Hematopoietic multipotent progenitor cell (in vitro differentiated cells): Measurements from ENCODE around the gene IRF2BP1. TPM values are rescaled to one million over a fixed set of nuclear protein-coding genes. Genes with fewer than 3 reads are reported as not detected.

ENCODE experiments used
- DNase-seq, 3 donors: peaks; one replicate each; pipeline ENCODE4 v3.0.0-alpha.2; 2011 to 2015; ENCODE audit warnings: low read depth in 2 of 3, low spot score in 2 of 3
- total RNA-seq: library from RNA; depleted of rRNA; stranded (reverse); fragments of >200 nt; gene quantifications from one replicate; pipeline ENCODE4 v1.2.3, GENCODE V29; 2012

Gene IRF2BP1
- total RNA-seq, 1 donor: 37.7 TPM

- peak in 2 of 3 donors; percentile 70 to 75 for DNase-seq
These were observed 21.9 kb downstream of the IRF2BP1 start, which contains the start of gene FOXA3 for GRCh38 chr19:45863840-45864628. Gene FOXA3, plus strand, starts transcription at chr19:45864326. Its CDS starts 131 bp downstream, at chr19:45864457.

- DNase-seq: no peak
These were observed 22.6 kb downstream of the IRF2BP1 start for GRCh38 chr19:45863335-45863839.

- peak; percentile 93 to 99 (median 98) for DNase-seq
These were observed 23.2 kb downstream of the IRF2BP1 start, which contains the start of gene SYMPK for GRCh38 chr19:45862564-45863334. Gene SYMPK, minus strand, starts transcription at chr19:45863147. Its CDS starts 8,652 bp downstream, at chr19:45854495.

GRCh38 chr19:45862271-45862563 lies 23.7 kb downstream of the IRF2BP1 start:
- no peak for DNase-seq

GRCh38 chr19:45860359-45861259 lies 25.3 kb downstream of the IRF2BP1 start:
- DNase-seq: no peak

- DNase-seq: no peak
These were observed 31.7 kb downstream of the IRF2BP1 start for GRCh38 chr19:45854167-45854778.

- DNase-seq: no peak
These were observed 33.0 kb downstream of the IRF2BP1 start for GRCh38 chr19:45852983-45853382.

- no peak for DNase-seq
These were observed 33.7 kb downstream of the IRF2BP1 start for GRCh38 chr19:45852145-45852750.

GRCh38 chr19:45848922-45849321 lies 37.0 kb downstream of the IRF2BP1 start:
- no peak for DNase-seq

- DNase-seq: no peak
These were observed 38.3 kb downstream of the IRF2BP1 start for GRCh38 chr19:45847663-45848062.

- DNase-seq: no peak
These were observed 43.7 kb downstream of the IRF2BP1 start for GRCh38 chr19:45842198-45842597.

- DNase-seq: no peak
These were observed 51.0 kb downstream of the IRF2BP1 start for GRCh38 chr19:45834970-45835369.

Other genes with a start within 250 kb of the IRF2BP1 start
- 34.2 TPM for gene EML2, start 246.7 kb downstream of the IRF2BP1 start, total RNA-seq
- under 0.01 TPM for gene GIPR, start 217.9 kb downstream of the IRF2BP1 start, total RNA-seq
- 215 TPM for gene SNRPD2, start 194.2 kb downstream of the IRF2BP1 start, total RNA-seq
- gene QPCTL, start 193.5 kb downstream of the IRF2BP1 start, total RNA-seq: 17.8 TPM
- gene FBXO46, start 155.2 kb downstream of the IRF2BP1 start, total RNA-seq: 19.1 TPM
- not detected for gene MEIOSIN, start 152.7 kb downstream of the IRF2BP1 start, total RNA-seq
- 1.6 TPM for gene SIX5, start 116.9 kb downstream of the IRF2BP1 start, total RNA-seq
- gene DMPK, start 103.7 kb downstream of the IRF2BP1 start, total RNA-seq: 1.1 TPM
- 8.3 TPM for gene DMWD, start 93.3 kb downstream of the IRF2BP1 start, total RNA-seq
- gene RSPH6A, start 70.8 kb downstream of the IRF2BP1 start, total RNA-seq: 0.27 TPM
- 69.5 TPM for gene SYMPK, start 23.0 kb downstream of the IRF2BP1 start, total RNA-seq
- 1.6 TPM for gene FOXA3, start 21.8 kb downstream of the IRF2BP1 start, total RNA-seq
- 3.2 TPM for gene MYPOP, start 16.5 kb upstream of the IRF2BP1 start, total RNA-seq
- gene NANOS2, start 28.6 kb upstream of the IRF2BP1 start, total RNA-seq: not detected
- not detected for gene NOVA2, start 87.7 kb upstream of the IRF2BP1 start, total RNA-seq
- 14.3 TPM for gene CCDC61, start 109.3 kb upstream of the IRF2BP1 start, total RNA-seq
- 1.3 TPM for gene PGLYRP1, start 136.9 kb upstream of the IRF2BP1 start, total RNA-seq
- under 0.01 TPM for gene IGFL4, start 154.9 kb upstream of the IRF2BP1 start, total RNA-seq
- gene IGFL3, start 238.5 kb upstream of the IRF2BP1 start, total RNA-seq: not detected